Measurements from ENCODE around the gene PPM1M. TPM values are rescaled to one million over a fixed set of nuclear protein-coding genes. Genes with fewer than 3 reads are reported as not detected.

PPM1M gene
- total RNA-seq, 1 donor from 2014 or later = 6.9 TPM

GRCh38 chr3:52200981-52201679 is 44.4 kb upstream of the PPM1M start:
- DNase-seq (ENCODE audit: low read depth) = no peak
- no peak for TF ChIP-seq CTCF (conservative IDR thresholded peaks at IDR 0.05; ENCODE audit: low read depth, low read length)
- no peak overlapping the region for H3K4me3 ChIP-seq (ENCODE audit: low read depth, low read length)

GRCh38 chr3:52202384-52203077 is 43.0 kb upstream of the PPM1M start:
- no peak for DNase-seq (ENCODE audit: low read depth)
- H3K4me3 ChIP-seq (ENCODE audit: low read depth, low read length) = no peak overlapping the region
- TF ChIP-seq CTCF (conservative IDR thresholded peaks at IDR 0.05; ENCODE audit: low read depth, low read length) = no peak

- TF ChIP-seq CTCF (conservative IDR thresholded peaks at IDR 0.05; ENCODE audit: low read depth, low read length) = no peak
- H3K4me3 ChIP-seq (ENCODE audit: low read depth, low read length) = no peak overlapping the region
- DNase-seq (ENCODE audit: low read depth) = no peak
Measured at GRCh38 chr3:52203701-52204100, 41.9 kb upstream of the PPM1M start.

- no peak for DNase-seq (ENCODE audit: low read depth)
- no peak overlapping the region for H3K4me3 ChIP-seq (ENCODE audit: low read depth, low read length)
Measured at GRCh38 chr3:52204337-52205073, 41.1 kb upstream of the PPM1M start.

GRCh38 chr3:52205727-52206372 is 39.7 kb upstream of the PPM1M start:
- no peak overlapping the region for H3K4me3 ChIP-seq (ENCODE audit: low read depth, low read length)
- TF ChIP-seq CTCF (conservative IDR thresholded peaks at IDR 0.05; ENCODE audit: low read depth, low read length) = no peak
- no peak for DNase-seq (ENCODE audit: low read depth)

More at GRCh38 chr3:52204337-52205073, 41.1 kb upstream of the PPM1M start:
- TF ChIP-seq CTCF (conservative IDR thresholded peaks at IDR 0.05; ENCODE audit: low read depth, low read length) = no peak

- TF ChIP-seq CTCF (conservative IDR thresholded peaks at IDR 0.05; ENCODE audit: low read depth, low read length) = no peak
Measured at GRCh38 chr3:52208556-52208955, 37.0 kb upstream of the PPM1M start.

More at GRCh38 chr3:52208556-52208955, 37.0 kb upstream of the PPM1M start:
- no peak overlapping the region for H3K4me3 ChIP-seq (ENCODE audit: low read depth, low read length)
- no peak for DNase-seq (ENCODE audit: low read depth)

All from epithelial cell of proximal tubule (primary cell).